Common myeloid progenitor, CD34-positive (primary cell): ENCODE measurements around the gene SLC2A13.

Experiments
- CTCF ChIA-PET: fragments of 350-600 bp; sonication (Branson Sonifier 250); formaldehyde crosslinking; loops from one replicate; lab custom pipeline; 2021; ENCODE audit warnings: antibody characterized with exemption; lab: Charles Lee
- POLR2A ChIA-PET: fragments of 350-600 bp; sonication (Branson Sonifier 250); formaldehyde crosslinking; loops from one replicate; lab custom pipeline; 2021; ENCODE audit warnings: antibody characterized with exemption; lab: Charles Lee
- DNase-seq, 3 donors: peaks; one replicate each; pipeline versions ENCODE4 v3.0.0 to v3.0.0-alpha.2; 2013
- H3K27ac ChIP-seq, 2 experiments: 1 replicate in 1 of 2; 2 replicates in 1 of 2; pipeline ENCODE4 v1.7.0; 2013; ENCODE audit warnings: inconsistent platforms in 2 of 2, low read length in 2 of 2, mild to moderate bottlenecking in 2 of 2, low read depth in 1 of 2, moderate library complexity in 1 of 2; ENCODE audit not compliant: severe bottlenecking in 2 of 2, insufficient read depth in 1 of 2, poor library complexity in 1 of 2
- H3K27me3 ChIP-seq, 5 experiments: replicated peaks in 2 of 5; 1 replicate in 3 of 5; 2 replicates in 2 of 5; pipeline versions ENCODE4 v1.6.1 to v1.7.0; 2013; ENCODE audit warnings: low read length in 4 of 5, mild to moderate bottlenecking in 2 of 5, moderate library complexity in 2 of 5, inconsistent platforms in 1 of 5; ENCODE audit not compliant: insufficient read depth in 5 of 5, control insufficient read depth in 4 of 5
- H3K36me3 ChIP-seq, 4 experiments: 1 replicate in 2 of 4; 2 replicates in 2 of 4; pipeline versions ENCODE4 v1.6.1 to v1.7.0; 2013; ENCODE audit warnings: low read length in 3 of 4, control low read depth in 1 of 4, mild to moderate bottlenecking in 1 of 4; ENCODE audit not compliant: control insufficient read depth in 4 of 4, insufficient read depth in 4 of 4
- H3K4me1 ChIP-seq, 4 experiments: 1 replicate in 3 of 4; 2 replicates in 1 of 4; pipeline versions ENCODE4 v1.6.1 to v1.7.1; 2013; ENCODE audit warnings: low read length in 3 of 4, mild to moderate bottlenecking in 3 of 4, control low read depth in 1 of 4, inconsistent platforms in 1 of 4, moderate library complexity in 1 of 4; ENCODE audit not compliant: control insufficient read depth in 4 of 4, insufficient read depth in 4 of 4; ENCODE audit errors: control extremely low read depth in 1 of 4
- H3K4me3 ChIP-seq, 7 experiments: 1 replicate in 4 of 7; 2 replicates in 3 of 7; pipeline versions ENCODE4 v1.5.1 to v1.7.0; 2013; ENCODE audit warnings: mild to moderate bottlenecking in 7 of 7, low read length in 6 of 7, moderate library complexity in 6 of 7, inconsistent platforms in 2 of 7, low read depth in 2 of 7, control low read depth in 1 of 7; ENCODE audit not compliant: insufficient read depth in 4 of 7, control insufficient read depth in 1 of 7; ENCODE audit errors: extremely low read depth in 1 of 7
- H3K9me3 ChIP-seq, 5 experiments: 1 replicate in 4 of 5; 2 replicates in 1 of 5; pipeline versions ENCODE4 v1.6.1 to v1.7.1; 2013; ENCODE audit warnings: low read length in 4 of 5, mild to moderate bottlenecking in 2 of 5, inconsistent platforms in 1 of 5, low read depth in 1 of 5, moderate library complexity in 1 of 5; ENCODE audit not compliant: control insufficient read depth in 4 of 5, insufficient read depth in 2 of 5; ENCODE audit errors: control extremely low read depth in 1 of 5
- WGBS: methylation state at CpG from one replicate; pipeline ENCODE4 v1.1.5; 2013; ENCODE audit not compliant: insufficient coverage; 5-methylcytosine and 5-hydroxymethylcytosine counted together

The SLC2A13 gene

DNA sequence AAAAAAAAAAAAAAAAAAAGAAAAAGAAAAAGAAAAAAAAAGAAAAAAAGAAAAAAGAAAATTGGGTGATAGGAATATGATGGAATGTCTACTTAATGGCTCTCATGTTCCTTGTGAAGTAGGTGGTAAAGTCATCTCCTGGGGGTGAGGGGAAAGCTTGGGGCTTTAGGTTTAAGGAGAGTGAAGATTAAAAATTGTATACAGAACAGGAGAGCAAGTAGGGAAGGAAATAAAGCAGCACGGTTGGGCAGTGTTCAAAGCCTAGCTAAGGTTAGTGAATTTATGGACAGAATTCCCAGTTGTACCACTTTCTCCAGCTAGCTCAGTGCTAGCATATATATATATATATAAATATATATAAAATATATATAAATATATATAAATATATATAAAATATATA, 40.0 kb upstream of the SLC2A13 start:
- WGBS = no CpG with 5 or more reads among the region's 1 CpG
- DNase-seq = peak in 2 of 3 donors; percentile 59 to 72
- ChIA-PET POLR2A (no interaction called here), CTCF (interaction anchor here (1.0 kb wide), 1 partner anchor 9 kb away, joined by 3 read pairs; no protein-coding TSS in a partner anchor)
- no peak overlapping the region for H3K27ac ChIP-seq
- no peaks in the 10 kb centered on the region for H3K36me3 ChIP-seq
- H3K4me1 ChIP-seq = no peaks in the 10 kb centered on the region
- no peaks in the 10 kb centered on the region for H3K9me3 ChIP-seq
- H3K4me3 ChIP-seq = no peak overlapping the region
- H3K27me3 ChIP-seq = no peaks in the 10 kb centered on the region

- DNase-seq = peak in 2 of 3 donors; percentile 35 to 51
- ChIA-PET POLR2A (no interaction called here), CTCF (interaction anchor here (1.6 kb wide), 1 partner anchor 20 kb away, joined by 4 read pairs; no protein-coding TSS in a partner anchor)
- no CpG with 5 or more reads among the region's 1 CpG for WGBS
- Histone ChIP-seq H3K4me1 (no peaks in the 10 kb centered on the region), H3K27ac (no peak overlapping the region), H3K4me3 (no peak overlapping the region), H3K27me3 (no peaks in the 10 kb centered on the region), H3K36me3 (no peaks in the 10 kb centered on the region), H3K9me3 (no peaks in the 10 kb centered on the region)
Observed at GRCh38 chr12:40144023-40144422, 38.1 kb upstream of the SLC2A13 start.

GRCh38 chr12:40142001-40142744, 36.3 kb upstream of the SLC2A13 start:
- ChIA-PET POLR2A (no interaction called here), CTCF (no interaction called here)
- Histone ChIP-seq H3K4me3 (no peak overlapping the region), H3K9me3 (no peaks in the 10 kb centered on the region), H3K27ac (no peak overlapping the region), H3K27me3 (no peaks in the 10 kb centered on the region), H3K4me1 (no peaks in the 10 kb centered on the region), H3K36me3 (no peaks in the 10 kb centered on the region)
- 100% methylated on average over 1 of the region's 4 CpGs for WGBS
- DNase-seq = peak in 2 of 3 donors; percentile 34 to 39

DNA sequence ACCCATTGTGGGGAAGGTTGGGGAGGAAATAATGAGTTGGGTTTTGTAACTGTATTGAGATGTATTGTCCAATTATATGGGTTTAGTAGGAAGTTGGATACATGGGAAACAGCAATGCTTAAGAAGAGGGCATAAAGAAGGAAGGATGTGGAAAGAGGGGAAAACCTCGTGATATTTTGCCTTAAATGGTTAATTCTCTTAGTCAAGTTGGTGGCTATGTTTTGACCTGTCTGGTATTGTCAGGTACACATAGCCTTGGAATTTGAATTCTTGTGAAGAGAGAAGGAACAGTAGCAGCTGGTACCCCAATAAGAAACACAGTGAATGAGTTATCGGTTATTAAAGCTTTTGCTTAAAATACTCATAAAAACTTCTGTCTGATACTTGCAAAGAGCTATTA, 32.6 kb upstream of the SLC2A13 start:
- H3K27ac ChIP-seq = no peak overlapping the region
- H3K4me1 ChIP-seq = no peaks in the 10 kb centered on the region
- H3K36me3 ChIP-seq = no peaks in the 10 kb centered on the region
- ChIA-PET POLR2A (no interaction called here), CTCF (no interaction called here)
- no peak for DNase-seq
- no peak overlapping the region for H3K4me3 ChIP-seq
- no CpG with 5 or more reads among the region's 2 CpGs for WGBS
- no peaks in the 10 kb centered on the region for H3K9me3 ChIP-seq
- no peaks in the 10 kb centered on the region for H3K27me3 ChIP-seq

DNA sequence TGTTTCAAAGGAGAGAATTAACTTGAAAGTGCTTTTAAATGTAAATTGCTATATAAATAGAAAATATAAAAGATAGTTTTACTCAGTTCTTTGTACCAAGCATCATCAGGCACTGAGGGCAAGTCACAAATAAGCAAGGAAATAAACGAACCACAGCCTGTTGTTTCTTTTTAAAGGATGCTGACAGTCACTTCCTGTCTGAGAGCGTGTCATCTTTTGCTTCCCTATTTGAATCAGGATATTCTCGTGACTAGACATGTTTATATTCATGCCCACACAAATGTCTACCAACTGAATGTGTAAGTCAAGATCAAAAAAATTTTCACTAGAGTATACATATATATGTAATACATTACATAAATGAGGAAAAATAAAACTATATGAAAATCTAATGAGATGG, 31.4 kb upstream of the SLC2A13 start:
- H3K27ac ChIP-seq = no peak overlapping the region
- ChIA-PET POLR2A (no interaction called here), CTCF (no interaction called here)
- DNase-seq = peak; percentile 44 to 85 (median 76)
- 0% methylated on average over 1 of the region's 3 CpGs for WGBS
- no peaks in the 10 kb centered on the region for H3K4me1 ChIP-seq
- H3K9me3 ChIP-seq = no peaks in the 10 kb centered on the region
- no peaks in the 10 kb centered on the region for H3K27me3 ChIP-seq
- H3K36me3 ChIP-seq = no peaks in the 10 kb centered on the region
- no peak overlapping the region for H3K4me3 ChIP-seq

GRCh38 chr12:40127408-40127807, 21.5 kb upstream of the SLC2A13 start:
- H3K4me1 ChIP-seq = no peaks in the 10 kb centered on the region
- CTCF ChIA-PET = no interaction called here
- POLR2A ChIA-PET = no interaction called here
- no peaks in the 10 kb centered on the region for H3K36me3 ChIP-seq
- DNase-seq = no peak
- H3K27ac ChIP-seq = no peak overlapping the region
- no peaks in the 10 kb centered on the region for H3K9me3 ChIP-seq
- no peaks in the 10 kb centered on the region for H3K27me3 ChIP-seq
- H3K4me3 ChIP-seq = no peak overlapping the region

DNA sequence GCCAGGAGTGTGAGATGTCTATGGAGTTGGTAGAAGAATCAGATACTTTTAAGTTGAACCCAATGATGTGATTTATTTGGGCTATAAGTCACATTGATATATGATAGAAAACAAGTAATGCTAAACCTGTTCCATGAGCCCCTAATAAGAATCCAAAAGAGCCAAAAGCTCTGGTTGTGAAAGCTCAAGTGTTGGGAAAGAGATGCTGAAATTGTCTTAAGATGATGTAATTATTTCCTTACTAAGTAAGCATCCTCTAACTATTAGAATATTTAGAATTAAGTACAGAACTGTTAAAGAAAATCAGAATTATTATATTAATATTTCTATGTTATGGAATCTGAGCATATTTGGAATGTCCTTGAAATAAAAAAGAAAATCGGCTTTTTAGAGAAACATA, 17.6 kb upstream of the SLC2A13 start:
- POLR2A ChIA-PET = no interaction called here

More for the DNA sequence above, 17.6 kb upstream of the SLC2A13 start:
- Histone ChIP-seq H3K4me3 (no peak overlapping the region), H3K9me3 (no peaks in the 10 kb centered on the region), H3K4me1 (no peaks in the 10 kb centered on the region), H3K36me3 (no peaks in the 10 kb centered on the region), H3K27me3 (no peaks in the 10 kb centered on the region), H3K27ac (no peak overlapping the region)
- no peak for DNase-seq
- WGBS = no CpG with 5 or more reads among the region's 1 CpG
- CTCF ChIA-PET = interaction anchor here (1.0 to 1.5 kb wide), 3 partner anchors 15 to 32 kb away, joined by 3 to 4 read pairs (median 3); no protein-coding TSS in a partner anchor
